DMS53 treated with DMSO at 0.1 percent for 48 hours (cell line): ENCODE measurements around the gene IL20.
"Not testable (repeated sequence)": the region's sequence is repeated elsewhere in the genome, so short reads cannot be mapped to it uniquely, and the experiment has no call there.

Experiments used
- DNase-seq: peaks from one replicate; lab custom pipeline; 2025; ENCODE audit not compliant: unreplicated experiment; lab: John Stamatoyannopoulos, UW

IL20 gene

DNA sequence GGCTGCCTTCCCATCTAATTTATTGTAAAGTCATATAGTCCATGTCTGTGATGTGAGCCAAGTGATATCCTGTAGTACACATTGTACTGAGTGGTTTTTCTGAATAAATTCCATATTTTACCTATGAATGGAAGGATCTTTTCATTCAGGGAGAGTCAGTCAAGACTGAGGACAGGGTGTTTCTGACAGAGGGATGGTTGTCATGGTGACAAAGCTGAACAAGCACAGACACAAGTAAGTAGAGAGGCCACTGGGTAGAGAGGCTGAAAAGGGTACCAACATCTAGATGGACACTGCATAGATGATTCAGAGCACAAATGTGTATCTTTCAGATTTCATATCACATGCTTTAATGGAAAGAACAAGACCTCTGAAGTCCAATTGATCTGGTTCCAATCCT is 22.6 kb upstream of the IL20 start:
- DNase-seq, result no peak

GRCh38 chr1:206843626-206844025 is 21.8 kb upstream of the IL20 start:
- no peak for DNase-seq

DNA sequence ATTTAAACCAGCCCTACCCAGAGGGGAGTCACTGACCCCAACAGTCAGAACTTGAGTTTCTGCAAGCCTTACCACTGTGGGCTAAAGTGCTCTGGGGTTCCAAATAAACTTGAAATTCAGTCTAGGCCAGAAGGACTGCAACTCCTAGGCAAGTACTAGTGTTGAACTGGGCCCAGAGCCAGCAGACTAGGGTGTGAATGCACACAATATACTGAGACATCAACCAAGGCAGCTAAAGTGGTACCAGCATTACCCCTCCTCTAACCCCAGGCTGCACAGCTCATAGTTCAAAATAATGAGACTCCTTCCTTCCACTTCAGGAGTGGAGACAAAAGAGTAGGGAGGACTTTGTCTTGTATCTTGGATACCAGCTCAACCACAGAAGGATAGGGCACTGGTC is 18.9 kb upstream of the IL20 start:
- DNase-seq, result no peak

GRCh38 chr1:206847337-206847834 is 18.0 kb upstream of the IL20 start:
- no peak for DNase-seq

- DNase-seq, result no peak
These were observed 17.5 kb upstream of the IL20 start for GRCh38 chr1:206847946-206848345.

DNA sequence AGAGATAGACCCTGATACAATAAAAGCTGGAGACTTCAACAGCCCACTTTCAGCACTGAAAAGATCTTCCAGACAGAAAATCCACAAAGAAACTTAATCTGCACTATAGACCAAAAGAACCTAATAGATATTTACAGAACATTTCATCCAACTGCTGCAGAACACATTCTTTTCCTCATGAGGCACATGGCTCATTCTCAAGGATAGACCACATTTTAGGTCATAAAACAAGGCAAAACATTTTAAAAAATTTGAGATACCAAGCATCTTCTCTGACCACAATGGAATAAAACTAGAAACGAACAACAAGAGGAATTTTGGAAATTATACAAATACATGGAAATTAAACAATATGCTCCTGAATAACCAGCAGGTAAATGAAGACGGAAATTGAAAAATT is 15.0 kb upstream of the IL20 start:
- DNase-seq, result no peak

DNA sequence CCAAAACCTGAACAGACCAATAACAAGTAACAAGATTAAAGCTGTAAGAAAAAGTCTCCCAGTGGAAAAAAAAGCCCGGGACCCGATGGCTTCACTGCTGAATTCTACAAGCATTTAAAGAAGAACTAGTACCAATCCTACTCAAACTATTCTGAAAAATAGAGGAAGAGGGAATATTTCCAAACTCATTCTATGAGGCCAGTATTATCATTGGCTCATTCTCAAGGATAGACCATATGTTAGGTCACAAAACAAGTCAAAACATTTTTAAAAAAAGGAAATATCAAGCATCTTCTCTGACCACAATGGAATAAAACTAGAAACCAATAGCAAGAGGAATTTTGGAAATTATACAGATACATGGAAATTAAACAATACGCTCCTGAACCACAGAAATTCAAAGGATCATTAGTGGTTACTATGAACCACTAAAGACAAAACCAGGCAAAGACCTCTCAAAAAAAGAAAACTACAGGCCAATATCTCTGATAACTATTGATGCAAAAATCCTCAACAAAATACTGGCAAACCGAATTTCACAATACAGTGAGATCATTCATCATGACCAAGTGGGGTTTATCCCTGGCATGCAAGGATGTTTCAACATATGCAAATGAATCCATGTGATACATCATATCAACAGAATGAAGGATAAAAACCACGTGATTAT is 13.9 kb upstream of the IL20 start:
- DNase-seq, result no peak

DNA sequence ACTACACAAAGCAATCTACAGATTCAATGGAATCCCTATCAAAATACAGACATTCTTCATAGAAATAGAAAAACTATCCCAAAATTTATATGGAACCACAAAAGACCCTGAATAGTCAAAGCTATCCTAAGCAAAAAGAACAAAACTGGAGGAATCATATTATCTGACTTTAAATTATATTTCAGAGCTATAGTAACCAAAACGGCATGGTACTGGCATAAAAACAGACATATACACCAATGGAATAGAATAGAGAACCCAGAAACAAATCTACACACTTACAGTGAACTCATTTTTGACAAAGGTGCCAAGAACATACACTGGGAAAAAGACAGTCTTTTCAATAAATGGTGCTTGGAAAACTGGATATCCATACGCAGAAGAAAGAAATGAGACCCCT is 12.8 kb upstream of the IL20 start:
- DNase-seq, result not testable (repeated sequence)

GRCh38 chr1:206853696-206854095 is 11.7 kb upstream of the IL20 start:
- DNase-seq, result not testable (repeated sequence)

- DNase-seq, result no peak
These were observed 10.9 kb upstream of the IL20 start for GRCh38 chr1:206854401-206855129.

- no peak for DNase-seq
These were observed 9.6 kb upstream of the IL20 start for GRCh38 chr1:206855859-206856258.

DNA sequence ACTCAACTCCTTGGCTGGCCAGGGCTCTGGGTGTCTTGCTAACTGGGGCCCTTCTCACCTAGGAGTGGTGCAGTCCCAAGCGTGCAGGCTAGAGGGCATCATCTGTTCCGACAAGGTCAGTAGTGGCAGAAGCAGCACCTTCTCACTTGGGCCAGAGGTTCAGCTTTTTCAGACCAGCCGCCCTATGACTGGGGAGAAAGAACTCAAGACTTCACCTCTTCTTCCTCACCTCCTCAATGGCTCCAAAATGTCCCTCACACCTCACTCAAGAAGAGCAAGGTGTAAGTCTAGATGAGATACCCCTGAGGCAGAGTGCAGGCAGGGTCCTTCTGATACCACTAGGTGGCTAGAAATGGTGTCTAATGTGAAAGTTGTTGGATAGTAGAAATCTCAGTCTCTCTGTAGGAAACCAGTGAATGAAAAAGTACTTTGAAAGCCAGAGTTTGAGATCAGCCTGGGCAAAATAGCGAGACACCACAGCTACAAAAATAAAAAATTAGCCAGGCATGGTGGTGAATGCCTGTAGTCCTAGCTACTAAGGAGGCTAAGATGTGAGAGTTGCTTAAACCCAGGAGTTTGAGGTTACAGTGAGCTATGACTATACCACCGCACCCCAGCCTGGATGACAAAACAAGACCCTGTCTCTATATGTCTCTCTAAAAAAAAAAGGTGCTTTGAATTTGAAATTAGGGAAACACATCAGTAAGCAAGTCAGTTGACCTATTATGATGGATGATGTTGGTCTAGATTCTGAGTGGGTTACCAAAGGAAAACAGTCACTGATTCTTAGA is 8.6 kb upstream of the IL20 start:
- DNase-seq, result no peak

DNA sequence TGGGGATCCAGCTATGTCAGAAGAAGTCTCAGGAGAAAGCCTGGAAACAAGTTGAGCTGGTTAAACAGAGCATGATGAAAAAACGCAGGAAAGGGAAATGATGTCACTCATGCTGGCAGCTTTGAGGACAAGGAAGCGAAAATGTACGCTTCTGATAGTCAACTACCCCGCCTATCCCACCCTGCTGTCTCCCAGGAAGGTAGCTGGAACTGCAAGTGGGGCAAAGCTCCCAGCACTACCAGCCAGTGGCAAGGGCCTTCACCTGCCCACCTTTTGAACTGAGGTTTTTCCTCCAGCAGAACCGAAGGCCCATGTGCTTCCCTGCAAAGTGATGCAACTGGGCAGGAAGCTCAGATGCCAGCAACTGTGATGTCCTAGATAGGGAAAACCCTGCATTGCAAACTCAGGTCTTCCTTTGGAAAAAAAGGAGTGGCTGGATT is 6.3 kb upstream of the IL20 start:
- DNase-seq, result no peak

DNA sequence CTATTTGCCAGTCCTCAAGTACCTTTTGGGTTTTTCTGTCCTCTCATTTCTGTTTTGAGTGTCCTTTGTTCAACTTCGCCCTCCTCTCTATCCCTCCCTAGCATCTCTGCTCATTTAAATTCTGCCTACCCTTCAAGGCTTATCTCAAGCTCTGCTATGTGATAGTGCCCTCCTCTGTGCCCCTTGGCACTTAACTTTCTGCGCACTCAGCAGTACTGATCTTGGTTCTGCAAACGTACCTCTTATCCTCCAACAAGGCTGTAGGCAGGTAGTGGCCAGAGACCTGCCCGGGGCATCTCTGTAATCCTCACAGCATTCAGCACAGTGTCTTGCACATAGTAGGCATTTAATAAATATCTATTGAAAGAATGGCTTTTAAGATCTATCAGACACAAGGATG is 5.3 kb upstream of the IL20 start:
- DNase-seq, result no peak

GRCh38 chr1:206863266-206863665 is 2.2 kb upstream of the IL20 start:
- no peak for DNase-seq

DNA sequence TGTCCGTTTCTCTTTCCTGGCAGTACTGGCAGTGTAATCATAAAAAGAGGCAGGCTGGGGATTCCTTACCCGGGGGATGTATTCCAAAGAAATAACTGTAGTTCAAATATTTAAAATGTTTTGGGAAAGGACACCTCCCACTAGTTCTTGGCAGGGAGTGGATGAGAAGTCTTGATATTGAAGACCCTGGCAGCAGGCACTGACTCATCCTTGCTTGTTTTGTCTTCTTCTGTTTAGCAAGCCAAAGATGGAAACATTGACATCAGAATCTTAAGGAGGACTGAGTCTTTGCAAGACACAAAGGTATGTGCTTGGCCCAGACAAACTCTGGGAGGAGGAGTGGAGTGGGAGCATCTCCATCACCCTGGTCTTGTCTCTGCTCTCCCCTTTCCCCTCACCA is 639 bp downstream of the IL20 start:
- no peak for DNase-seq

DNA sequence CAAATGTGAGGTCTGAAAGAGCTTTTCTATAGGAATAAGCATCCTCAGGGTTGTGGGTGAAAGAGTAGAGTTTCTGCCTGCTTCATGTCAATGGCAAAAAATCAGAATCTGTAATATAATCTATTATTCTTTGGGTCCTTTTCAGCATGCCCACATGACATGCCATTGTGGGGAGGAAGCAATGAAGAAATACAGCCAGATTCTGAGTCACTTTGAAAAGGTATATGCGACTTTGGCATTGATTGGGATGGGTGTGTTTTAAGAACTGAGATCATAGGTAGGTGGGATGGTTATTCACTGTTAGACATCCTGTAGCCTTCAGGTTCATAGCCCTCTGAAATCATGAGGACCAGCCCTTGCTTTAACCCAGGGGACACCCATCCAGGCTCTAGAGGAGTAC is 1.8 kb downstream of the IL20 start:
- no peak for DNase-seq

GRCh38 chr1:206867716-206868115 is 2.3 kb downstream of the IL20 start:
- DNase-seq, result no peak

DNA sequence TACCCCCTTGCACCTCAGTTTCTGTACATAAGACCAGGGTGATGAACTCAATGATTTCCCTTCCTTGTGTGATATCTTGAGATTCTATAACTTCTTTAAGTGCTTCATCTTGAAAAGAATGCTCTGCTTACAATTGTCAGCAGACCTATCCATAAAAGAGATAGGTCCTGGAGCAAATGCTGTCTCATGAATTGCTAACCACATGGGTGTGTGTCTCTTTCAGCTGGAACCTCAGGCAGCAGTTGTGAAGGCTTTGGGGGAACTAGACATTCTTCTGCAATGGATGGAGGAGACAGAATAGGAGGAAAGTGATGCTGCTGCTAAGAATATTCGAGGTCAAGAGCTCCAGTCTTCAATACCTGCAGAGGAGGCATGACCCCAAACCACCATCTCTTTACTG is 2.8 kb downstream of the IL20 start:
- DNase-seq, result no peak

GRCh38 chr1:206872139-206872538 is 6.7 kb downstream of the IL20 start:
- DNase-seq, result no peak

DNA sequence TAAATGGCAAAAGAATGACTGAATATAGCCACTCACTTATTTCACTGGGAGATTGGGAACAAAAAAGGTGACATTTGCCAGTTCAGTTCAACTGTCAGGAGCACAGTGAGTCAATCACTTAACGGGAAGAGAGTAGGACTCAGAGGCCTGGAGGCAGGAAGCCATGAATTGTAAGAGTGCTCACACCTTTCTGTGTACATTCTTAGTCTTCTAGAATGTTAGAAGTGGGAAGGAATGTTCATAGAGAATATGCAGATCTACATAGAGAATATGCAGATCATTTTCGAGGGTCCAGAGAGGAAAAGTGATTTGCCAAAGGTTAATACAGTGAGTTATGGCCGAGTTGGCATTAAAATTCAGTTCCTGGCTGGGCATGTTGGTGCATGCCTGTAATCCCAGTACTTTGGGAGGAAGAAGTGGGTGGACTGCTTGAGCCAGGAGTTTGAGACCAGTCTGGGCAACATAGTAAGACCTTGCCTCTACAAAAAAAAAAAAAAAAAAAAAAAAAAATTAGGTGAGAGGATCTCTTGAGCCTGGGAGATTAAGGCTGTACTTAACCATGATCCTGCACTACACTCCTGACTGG is 8.3 kb downstream of the IL20 start:
- DNase-seq, result no peak
